NCI-H1694 (cell line): ENCODE data around the gene ZNF296.

Source experiments
- DNase-seq: peaks from one replicate; lab custom pipeline; 2025; lab: John Stamatoyannopoulos, UW

The ZNF296 gene

DNA sequence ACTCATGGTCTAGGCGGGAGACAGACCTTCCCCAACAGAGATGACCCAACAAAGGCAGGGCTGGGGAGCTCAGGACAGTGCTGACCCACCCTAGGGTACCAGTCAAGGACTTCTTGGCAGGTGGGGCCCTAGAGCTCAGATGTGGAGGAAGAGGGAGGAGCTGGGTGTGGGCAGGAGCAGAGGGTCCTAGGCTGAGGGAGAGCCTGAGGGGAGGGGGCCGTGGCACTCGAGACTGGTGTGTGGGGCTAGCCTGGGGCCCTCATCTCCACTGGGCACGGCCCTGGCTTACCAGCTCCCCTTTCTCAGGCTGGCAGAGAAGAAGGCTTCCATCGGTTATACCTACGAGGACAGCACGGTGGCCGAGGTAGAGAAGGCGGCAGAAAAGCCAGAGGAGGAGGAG is 18.8 kb downstream of the ZNF296 start:
- DNase-seq = no peak

DNA sequence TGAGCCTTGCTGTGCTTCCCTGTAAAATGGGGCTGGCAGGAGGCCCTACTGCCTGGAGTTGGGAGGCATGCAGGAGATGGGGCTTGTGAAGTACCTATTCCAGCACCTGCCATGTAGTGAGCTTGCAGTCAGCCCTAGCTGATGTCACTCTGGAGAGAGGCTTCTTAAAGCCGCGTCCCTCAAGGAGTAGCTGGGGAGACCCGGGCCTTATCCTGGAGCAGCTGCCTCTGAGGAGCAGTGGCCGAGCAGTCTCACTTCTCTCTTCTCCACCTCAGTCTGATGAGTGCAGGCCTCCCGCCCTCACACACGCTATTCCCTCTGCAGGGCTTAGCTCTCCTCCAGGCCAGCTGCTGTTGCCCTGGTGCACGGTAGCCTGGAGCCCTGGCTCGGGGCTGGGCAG is 19.4 kb downstream of the ZNF296 start:
- no peak for DNase-seq

DNA sequence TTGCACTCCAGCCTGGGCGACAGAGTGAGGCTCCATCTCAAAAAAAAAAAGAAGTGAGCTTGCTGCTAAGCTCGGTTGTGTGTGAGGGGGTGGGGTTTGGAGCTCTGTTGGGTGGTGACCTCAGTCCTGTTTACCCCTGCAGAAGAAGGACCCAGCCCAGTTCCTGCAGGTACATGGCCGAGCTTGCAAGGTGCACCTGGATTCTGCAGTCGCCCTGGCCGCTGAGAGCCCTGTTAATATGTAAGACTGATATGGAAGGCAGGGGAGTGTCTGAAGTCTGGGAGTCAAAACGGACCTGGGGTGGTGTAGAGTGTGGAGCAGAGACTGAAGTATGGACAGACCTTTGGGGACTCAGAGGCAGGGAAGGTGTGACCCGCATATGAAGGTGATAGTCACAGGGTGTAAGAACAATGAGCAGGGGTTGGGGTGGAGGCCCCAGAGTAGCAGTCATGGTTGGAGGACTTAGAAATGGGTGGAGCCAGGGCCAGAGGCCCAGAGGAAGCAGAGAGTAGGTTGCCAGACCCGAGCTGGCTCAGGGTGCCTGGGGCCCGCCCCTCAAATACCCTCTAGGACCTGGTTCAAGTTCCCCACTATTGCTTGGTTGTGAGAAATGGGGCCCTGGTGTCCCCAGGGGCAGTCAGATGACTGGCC is 24.2 kb downstream of the ZNF296 start:
- no peak for DNase-seq

DNA sequence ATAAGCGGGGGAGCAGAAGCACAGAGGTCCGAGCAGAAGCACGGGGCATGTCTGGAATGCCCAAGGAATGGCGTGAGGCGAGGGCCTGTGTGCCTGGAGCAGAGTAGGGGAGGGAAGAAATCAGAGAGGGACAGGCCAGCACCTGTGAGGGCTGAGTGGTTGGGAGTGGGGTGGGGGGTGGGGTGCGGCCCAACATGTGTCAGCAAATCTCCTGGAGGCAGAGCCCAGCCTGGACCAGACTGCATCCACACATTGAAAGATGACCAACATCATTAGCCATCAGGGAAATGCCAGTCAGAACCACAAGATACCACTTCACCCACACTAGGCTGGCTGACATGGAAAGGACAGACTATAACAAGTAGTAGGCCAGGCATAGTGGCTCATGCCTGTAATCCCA is 26.2 kb downstream of the ZNF296 start:
- no peak for DNase-seq

DNA sequence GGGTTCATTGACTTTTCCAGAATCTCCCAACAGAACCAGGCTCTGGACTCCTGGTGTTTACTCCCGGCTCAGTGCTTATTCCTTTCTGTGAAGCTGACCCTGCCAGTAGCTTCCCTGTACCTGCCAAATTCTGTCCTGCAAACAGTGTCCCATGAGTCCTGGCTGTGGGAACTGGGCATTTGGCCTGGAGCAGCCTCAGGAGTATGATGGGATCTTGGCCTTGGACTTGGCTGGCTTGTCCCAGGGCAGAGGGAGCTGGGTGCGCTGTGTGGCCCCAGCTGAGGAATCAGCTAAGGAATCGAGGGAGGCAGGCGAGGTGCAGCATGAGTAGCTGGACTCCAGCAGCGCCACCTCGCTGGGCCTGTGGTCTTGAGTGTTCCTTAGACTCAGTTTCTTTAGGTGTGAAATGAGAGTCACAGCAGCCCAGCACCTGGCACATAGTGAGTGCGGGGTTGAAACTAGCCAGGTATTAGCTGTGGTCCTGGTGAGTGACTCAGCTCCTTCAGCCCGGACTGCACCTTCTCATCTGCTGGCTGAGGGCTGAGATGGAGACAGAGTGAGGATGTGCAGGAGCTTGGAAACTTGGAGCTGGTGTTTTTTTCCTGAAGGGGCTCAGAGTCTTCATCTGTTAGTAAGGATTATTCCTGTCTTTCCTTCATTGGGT is 27.1 kb downstream of the ZNF296 start:
- DNase-seq = no peak

DNA sequence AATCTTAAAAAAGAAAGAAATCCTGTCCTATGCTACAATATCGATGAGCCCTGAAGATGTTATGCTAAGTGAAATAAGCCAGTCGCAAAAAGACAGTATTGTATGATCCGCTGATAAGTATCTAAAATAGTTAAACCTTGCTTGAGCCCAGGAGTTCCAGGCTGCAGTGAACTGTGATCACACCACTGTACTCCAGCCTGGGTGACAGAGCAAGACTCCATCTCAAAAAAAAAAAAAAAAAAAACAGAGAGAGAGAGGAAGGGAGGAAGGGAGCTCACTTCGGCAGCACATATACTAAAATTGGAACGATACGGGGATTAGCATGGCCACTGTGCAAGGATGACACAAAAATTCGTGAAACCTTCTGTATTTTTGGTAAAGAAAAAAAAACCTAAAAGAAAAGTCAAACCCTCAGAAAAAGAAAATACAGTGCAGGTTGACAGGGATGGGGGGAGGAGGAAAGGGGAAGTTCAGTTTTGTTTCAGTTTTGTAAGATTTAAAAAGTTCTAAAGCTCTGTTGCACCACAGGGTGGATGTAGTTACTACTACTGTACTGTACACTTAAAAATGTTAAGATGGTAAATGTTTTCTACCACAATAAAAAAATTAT is 29.0 kb downstream of the ZNF296 start:
- DNase-seq = no peak

DNA sequence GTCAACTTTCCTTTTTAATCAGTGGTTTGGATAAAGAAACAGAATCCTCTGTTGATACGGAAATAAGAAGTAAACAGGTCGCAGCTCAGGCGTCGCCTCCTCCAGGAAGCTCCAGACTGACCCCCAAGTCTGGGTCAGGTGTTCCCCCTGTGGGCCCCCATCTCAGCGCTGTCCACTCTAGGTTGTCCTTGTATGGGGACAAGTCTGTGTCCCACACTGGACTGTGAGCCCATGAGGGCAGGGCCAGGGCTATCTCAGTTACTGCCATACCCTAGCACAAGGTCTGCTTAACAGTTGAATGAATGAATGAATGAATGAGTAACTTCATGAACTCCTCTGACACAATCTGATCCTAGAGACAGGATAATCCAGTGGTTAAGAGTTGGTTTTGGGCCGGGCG is 29.9 kb downstream of the ZNF296 start:
- no peak for DNase-seq

DNA sequence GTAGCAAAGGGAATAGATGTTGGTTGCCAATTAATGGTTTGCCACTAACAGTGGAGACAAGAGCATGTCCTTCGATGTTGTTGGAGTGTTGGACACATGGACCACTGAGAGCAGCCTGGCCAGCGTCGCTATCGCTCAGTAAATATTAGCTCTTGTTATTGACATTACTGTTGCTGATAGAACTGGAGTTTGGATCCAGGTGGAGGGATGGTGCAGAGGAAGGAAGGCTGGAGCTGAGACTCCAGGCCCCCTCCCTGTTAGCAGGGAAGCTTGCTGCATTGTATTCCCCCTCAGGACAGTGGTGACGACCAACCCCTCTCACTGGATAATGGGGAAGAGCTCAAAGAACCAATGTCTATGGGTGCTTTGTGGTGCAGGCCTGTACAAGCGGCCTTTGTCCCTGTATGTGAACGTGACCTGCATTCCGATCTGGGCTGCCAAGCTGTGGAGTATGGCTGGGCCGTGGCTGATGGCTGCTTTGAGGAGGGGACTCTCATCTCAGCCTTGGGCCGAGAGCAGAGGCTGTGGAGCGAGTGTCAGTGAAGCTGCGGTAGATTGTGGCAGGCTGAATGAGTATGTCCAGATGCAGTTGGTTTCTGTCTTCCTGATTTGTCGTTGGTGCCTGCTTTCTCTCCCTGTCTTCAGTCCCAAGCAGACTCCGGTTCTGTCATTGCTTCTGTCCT is 30.5 kb downstream of the ZNF296 start:
- no peak for DNase-seq

DNA sequence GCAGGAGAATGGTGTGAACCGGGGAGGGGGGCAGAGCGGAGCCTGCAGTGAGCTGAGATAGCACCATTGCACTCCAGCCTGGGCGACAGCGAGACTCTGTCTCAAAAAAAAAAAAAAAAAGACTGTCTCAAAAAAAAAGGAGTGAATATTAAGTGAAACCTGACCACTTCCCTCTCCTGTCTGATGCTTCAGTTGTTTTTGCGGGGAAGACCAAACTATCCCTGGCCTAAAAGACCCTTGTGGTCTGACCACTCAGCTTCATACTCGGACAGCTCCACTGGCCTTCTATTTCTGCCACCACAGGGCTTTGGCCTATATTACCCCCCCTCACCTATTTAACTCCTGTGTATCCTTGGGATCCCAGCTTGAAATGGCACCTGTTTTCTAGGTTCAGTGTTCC is 35.2 kb downstream of the ZNF296 start:
- no peak for DNase-seq

DNA sequence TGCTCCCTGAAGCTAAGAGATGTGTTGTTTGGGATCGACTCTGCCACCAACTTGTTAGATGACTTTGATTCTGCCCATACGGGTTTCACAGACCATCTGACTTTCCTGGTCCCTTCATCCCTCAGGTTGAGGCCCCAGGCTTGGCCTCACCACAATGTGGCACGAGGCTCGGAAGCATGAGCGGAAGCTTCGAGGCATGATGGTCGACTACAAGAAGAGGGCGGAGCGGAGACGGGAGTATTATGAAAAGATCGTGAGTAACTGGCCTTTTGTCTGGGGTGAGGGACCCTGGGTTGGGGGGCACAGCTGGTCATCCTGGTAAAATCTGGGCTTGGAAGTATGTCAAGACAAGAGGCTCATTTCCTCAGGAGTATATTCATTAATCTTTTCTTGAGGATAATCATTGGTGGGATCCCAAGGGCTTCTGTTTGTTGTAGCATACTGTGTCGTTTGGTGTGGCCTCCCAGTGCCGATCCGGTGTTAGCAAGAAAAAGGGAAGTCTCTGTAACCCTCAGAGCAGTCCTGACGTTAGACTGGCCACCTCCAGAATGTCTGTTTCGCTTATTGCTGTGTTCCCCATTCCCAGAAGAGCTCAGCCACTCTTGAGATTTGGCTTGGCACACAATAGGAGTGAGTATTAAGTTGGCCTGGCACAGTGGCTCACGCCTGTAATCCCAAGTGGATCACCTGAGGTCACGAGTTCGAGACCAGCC is 36.1 kb downstream of the ZNF296 start:
- DNase-seq = no peak

DNA sequence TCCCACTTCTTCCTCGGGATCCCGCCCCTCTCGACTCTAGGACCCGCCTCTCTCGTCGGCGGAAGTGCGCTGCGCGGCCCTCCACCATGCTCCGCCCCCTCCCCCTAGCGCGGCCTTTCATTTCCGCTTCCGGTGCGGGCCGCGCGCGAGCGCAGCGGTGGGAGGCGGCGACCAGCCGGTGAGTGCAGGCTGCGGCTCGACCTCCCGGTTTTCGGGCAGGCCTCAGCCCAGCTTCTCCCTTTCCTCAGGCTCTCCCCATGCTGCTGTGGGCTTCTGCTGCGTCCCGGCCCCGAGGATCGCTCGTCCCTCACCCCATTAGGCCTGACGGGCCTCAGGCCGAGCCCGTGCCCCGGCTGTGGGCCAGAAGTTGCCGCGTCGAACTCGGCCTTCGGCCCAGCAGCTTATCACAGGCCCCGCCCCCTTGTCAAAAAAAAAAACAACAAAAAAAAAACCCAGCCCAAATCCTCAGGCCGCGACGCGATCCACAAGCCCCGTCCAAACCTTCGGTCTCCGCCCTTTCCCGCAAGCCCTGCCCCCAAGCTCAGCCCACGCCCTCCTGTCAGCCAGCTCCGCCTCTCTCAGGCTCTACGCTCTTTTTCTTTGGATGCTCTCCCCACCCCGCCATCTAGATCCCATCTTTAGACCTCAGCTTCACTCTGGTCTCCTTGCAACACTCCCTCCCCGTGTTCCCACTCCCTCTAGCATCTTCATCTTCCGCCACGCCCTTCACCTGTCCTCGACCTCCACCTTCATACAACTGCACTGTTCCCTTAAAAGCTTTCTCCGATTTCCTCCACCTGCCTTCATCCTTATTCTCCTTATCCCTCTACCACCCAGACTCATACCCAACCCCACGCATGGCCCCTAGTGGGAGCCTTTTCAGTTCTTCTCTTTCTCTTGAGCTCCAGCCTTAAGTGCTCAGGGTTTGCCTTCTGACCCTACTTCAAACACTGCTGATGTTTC is 37.1 kb downstream of the ZNF296 start, which contains the start of gene CLASRP:
Gene CLASRP (plus strand): TSS at position 115 of the 963 bp plus-strand sequence. CDS start 1,168 bp downstream, outside the sequence.
- DNase-seq = peak; percentile 76

DNA sequence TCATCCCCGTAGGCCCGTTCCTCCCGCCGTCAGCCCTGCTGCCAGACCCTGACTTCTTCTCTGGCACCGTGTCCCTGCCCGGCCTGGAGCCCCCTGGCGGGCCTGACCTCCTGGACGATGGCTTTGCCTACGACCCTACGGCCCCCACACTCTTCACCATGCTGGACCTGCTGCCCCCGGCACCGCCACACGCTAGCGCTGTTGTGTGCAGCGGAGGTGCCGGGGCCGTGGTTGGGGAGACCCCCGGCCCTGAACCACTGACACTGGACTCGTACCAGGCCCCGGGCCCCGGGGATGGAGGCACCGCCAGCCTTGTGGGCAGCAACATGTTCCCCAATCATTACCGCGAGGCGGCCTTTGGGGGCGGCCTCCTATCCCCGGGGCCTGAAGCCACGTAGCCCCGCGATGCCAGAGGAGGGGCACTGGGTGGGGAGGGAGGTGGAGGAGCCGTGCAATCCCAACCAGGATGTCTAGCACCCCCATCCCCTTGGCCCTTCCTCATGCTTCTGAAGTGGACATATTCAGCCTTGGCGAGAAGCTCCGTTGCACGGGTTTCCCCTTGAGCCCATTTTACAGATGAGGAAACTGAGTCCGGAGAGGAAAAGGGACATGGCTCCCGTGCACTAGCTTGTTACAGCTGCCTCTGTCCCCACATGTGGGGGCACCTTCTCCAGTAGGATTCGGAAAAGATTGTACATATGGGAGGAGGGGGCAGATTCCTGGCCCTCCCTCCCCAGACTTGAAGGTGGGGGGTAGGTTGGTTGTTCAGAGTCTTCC is 38.7 kb downstream of the ZNF296 start:
- DNase-seq = no peak

DNA sequence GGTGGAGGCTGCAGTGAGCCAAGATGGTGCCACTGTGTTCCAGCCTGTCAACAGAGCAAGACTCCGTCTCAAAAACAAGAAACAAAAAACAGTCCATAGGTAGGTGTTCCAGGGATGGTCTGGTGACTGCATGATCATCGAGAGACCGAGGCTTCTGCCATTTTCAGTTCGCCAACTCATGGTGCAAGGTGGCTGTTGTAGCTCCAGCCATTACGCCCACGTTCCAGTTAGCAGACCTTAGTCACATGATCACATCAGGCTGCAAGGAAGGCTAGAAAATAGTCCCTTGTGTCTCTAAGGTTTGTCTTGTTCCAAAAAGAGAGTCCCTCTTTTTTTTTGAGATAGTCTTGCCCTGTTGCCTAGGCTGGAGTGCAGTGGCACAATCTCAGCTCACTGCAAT is 40.5 kb downstream of the ZNF296 start:
- DNase-seq = no peak

DNA sequence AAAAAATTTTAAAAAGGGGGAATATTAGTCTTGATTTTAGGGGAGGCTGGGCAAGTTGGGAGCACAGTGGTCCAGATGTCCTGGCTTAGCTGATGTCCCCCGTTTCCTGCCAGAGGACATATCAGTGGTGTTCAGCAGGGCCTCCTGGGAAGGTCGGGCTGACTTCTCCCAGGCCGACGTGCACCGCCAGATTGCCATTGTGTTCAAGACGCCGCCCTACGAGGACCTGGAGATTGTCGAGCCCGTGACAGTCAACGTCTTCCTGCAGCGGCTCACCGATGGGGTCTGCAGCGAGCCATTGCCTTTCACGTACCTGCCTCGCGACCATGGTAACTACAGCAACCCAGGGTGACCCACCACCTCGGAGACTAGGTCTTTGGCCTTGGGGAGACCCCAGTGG is 43.9 kb downstream of the ZNF296 start:
- DNase-seq = no peak

DNA sequence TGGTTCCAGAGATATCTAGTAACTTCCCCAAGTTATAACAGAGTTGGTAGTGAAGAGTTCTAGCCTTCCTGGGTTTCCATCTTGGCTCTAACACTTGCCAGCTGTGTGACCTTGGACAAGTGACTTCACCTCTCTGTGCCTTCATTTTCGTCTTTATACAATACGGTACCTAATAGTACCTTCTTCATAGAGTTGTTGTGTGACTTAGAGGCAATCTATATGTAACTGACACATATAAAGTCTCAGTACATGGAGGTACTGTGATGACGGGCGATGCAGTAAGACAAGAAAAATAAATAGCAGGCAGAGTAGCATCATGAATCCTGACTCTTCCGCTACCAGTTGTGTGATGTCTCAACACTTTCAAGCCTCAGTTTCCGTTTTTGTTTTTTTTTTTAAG is 45.5 kb downstream of the ZNF296 start:
- no peak for DNase-seq

DNA sequence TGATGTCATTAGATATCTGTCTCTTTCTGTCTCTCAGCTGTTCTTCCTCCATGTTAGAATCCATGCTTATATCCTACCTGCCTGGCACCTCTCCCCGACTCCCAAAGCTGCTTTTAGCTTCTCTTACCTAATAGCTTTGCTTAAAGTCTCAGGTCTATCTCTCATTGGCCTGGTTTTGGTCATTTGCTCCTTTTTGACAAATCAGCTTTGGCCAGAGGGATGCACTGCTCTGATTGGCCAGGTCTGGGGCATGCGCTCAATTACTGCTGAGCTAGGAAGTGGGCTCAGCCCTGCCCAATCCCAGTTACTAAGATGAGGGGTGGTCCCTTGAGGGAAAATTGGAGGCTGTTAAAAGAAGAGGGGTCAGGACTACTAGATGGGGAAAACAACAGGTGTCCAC is 48.9 kb downstream of the ZNF296 start:
- no peak for DNase-seq

DNA sequence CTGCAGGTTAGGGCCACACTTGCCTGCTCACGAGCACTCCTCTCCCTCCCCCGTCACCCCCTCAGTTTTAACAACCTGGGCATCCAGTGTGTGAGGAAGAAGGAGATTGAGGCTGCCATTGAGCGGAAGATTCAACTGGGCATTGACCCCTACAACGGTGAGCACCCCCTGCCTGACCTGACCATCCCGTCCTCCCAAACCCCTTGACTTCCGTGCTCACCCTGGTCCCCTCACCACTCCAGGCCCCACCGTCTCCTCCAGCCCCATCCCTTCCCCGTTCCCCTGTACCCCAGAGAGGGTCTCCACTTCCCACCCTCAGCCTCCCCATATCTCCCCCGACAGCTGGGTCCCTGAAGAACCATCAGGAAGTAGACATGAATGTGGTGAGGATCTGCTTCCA is 51.0 kb downstream of the ZNF296 start:
- no peak for DNase-seq

DNA sequence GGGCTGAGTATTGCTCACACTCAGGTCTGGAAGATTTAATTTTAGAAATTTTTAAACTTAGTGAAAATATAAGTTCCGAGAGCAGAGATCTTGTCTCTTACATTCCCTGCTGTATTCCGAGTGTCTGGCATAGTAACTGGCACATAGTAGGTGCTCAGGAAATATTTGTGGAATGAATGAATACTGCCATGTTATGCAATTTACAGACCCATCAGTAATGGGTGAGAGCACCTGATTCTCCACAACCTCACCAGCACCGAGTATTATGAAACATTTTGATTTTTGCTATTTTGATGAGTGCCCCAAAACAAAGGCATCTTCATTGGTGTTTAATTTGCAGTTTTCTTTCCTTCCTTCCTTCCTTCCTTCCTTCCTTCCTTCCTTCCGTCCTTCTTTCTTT is 53.2 kb downstream of the ZNF296 start:
- no peak for DNase-seq

DNA sequence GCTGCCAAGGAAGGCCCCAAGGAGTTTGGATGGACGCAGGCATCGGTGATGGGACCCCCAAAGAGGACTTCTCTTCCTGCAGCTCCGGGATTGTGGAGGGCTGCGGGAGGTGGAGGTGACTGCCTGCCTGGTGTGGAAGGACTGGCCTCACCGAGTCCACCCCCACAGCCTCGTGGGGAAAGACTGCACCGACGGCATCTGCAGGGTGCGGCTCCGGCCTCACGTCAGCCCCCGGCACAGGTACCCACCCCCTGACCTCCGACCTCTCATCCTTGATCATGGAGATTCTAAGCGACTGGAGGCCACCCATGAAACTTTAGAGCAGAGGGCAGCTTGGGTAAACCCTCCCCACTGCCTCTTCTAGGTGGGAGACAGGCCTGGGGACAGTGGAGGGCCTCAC is 54.3 kb downstream of the ZNF296 start:
- no peak for DNase-seq
